ENCODE results near the gene CFHR1. TPM values are rescaled to one million over a fixed set of nuclear protein-coding genes. Genes with fewer than 3 reads are reported as not detected.
"Not testable (repeated sequence)": the region's sequence is repeated elsewhere in the genome, so short reads cannot be mapped to it uniquely, and the experiment has no call there.

CFHR1 gene
- total RNA-seq = not detected
- not detected for polyA plus RNA-seq
- long read RNA-seq, donor 1 = 0 reads
- long read RNA-seq, donor 2 = 0 reads
- long read RNA-seq, donor 3 = 0 reads

GRCh38 chr1:196819531-196819930 is at the start of gene CFHR1:
Gene CFHR1 (plus strand): TSS chr1:196819731. CDS start chr1:196819845, 114 bp downstream.
- intact Hi-C loops (cut with DNase I); H3K27me3 ChIP-seq; H3K36me3 ChIP-seq; H3K9me3 ChIP-seq; DNase-seq; H3K27ac ChIP-seq; ATAC-seq; H3K4me1 ChIP-seq; H3K4me3 ChIP-seq: not testable (repeated sequence)
- WGBS, 2 donors = no CpG with 5 or more reads among the region's 1 CpG

GRCh38 chr1:196769823-196770222 is 49.7 kb upstream of the CFHR1 start:
- ATAC-seq; H3K27ac ChIP-seq; intact Hi-C loops (cut with DNase I); H3K4me3 ChIP-seq; H3K27me3 ChIP-seq; H3K9me3 ChIP-seq; H3K36me3 ChIP-seq; DNase-seq; H3K4me1 ChIP-seq: not testable (repeated sequence)
- WGBS, 2 donors = 91 to 97% methylated on average over 4 of the region's 4 CpGs

- no peaks in the 10 kb centered on the region for H3K36me3 ChIP-seq
- intact Hi-C loops (cut with DNase I) = no loop called here
- H3K27ac ChIP-seq = no peak overlapping the region
- H3K9me3 ChIP-seq = no peaks in the 10 kb centered on the region
- DNase-seq (no peak), ATAC-seq (no peak)
- no peaks in the 10 kb centered on the region for H3K4me1 ChIP-seq
- WGBS, 2 donors = 95 to 98% methylated on average over 1 of the region's 1 CpG
- H3K27me3 ChIP-seq = no peaks in the 10 kb centered on the region
- H3K4me3 ChIP-seq = no peak overlapping the region
- no peak for TF ChIP-seq CTCF (IDR thresholded peaks at IDR 0.05)
Measured at GRCh38 chr1:196773713-196774112, 45.8 kb upstream of the CFHR1 start.

- Histone ChIP-seq H3K27ac (no peak overlapping the region), H3K9me3 (no peaks in the 10 kb centered on the region), H3K4me1 (no peaks in the 10 kb centered on the region), H3K27me3 (no peaks in the 10 kb centered on the region), H3K36me3 (no peaks in the 10 kb centered on the region), H3K4me3 (no peak overlapping the region)
- intact Hi-C loops (cut with DNase I) = no loop called here
- no peak for TF ChIP-seq CTCF (IDR thresholded peaks at IDR 0.05)
- DNase-seq = no peak
- ATAC-seq = no peak
- WGBS, 2 donors = 50 to 54% methylated on average over 2 of the region's 2 CpGs
Measured at GRCh38 chr1:196774175-196774574, 45.4 kb upstream of the CFHR1 start.

- TF ChIP-seq CTCF (IDR thresholded peaks at IDR 0.05) = no peak
- Histone ChIP-seq H3K9me3 (no peaks in the 10 kb centered on the region), H3K36me3 (no peaks in the 10 kb centered on the region), H3K4me3 (no peak within 1 kb of the TSS), H3K27ac (no peak within 1 kb of the TSS), H3K4me1 (no peaks in the 10 kb centered on the region), H3K27me3 (no peaks in the 10 kb centered on the region)
- intact Hi-C loops (cut with DNase I) = no loop called here
- DNase-seq (no peak), ATAC-seq (no peak)
Measured at GRCh38 chr1:196774603-196775002, 44.9 kb upstream of the CFHR1 start, which contains the start of gene CFHR3. Gene CFHR3 (plus strand): TSS chr1:196774840. CDS start chr1:196774887, 47 bp downstream.
